GM12891 (cell line): Measurements from ENCODE around the gene BPNT1.
"Not testable (repeated sequence)": the region's sequence is repeated elsewhere in the genome, so short reads cannot be mapped to it uniquely, and the experiment has no call there.

ENCODE experiments used
- DNase-seq: peaks from one replicate; pipeline ENCODE4 v3.0.0; 2011; ENCODE audit warnings: low spot score; ENCODE audit not compliant: insufficient read length
- FAIRE-seq: peaks from 2 replicates; lab custom pipeline; 2011; peaks lifted over from hg19 to GRCh38; lab: Jason Lieb, UNC
- PAX5 ChIP-seq: IDR thresholded peaks from 2 replicates; pipeline ENCODE4 v1.6.1; 2011; ENCODE audit warnings: low read length, moderate library complexity, mild to moderate bottlenecking; ENCODE audit not compliant: insufficient read depth, severe bottlenecking
- POLR2A ChIP-seq: IDR thresholded peaks from 2 replicates; pipeline ENCODE4 v1.6.1; 2011; ENCODE audit warnings: low read depth, low read length, control low read depth
- POLR2AphosphoS5 ChIP-seq: IDR thresholded peaks from 2 replicates; pipeline ENCODE4 v1.6.1; 2011; ENCODE audit warnings: low read depth, low read length, control low read depth
- POU2F2 ChIP-seq: IDR thresholded peaks from 2 replicates; pipeline ENCODE4 v1.6.1; 2011; ENCODE audit warnings: low read depth, mild to moderate bottlenecking, control low read depth, low read length, moderate library complexity
- SPI1 ChIP-seq: IDR thresholded peaks from 2 replicates; pipeline ENCODE4 v1.6.1; 2011; ENCODE audit warnings: low read depth, low read length, control low read depth
- TAF1 ChIP-seq: IDR thresholded peaks from 2 replicates; pipeline ENCODE4 v1.6.1; 2011; ENCODE audit warnings: low read depth, low read length, control low read depth

Gene BPNT1

GRCh38 chr1:220045356-220046051 is 44.1 kb downstream of the BPNT1 start:
- FAIRE-seq (peak; percentile 9), DNase-seq (no peak)
- TF ChIP-seq POU2F2 (no peak), POLR2AphosphoS5 (no peak), POLR2A (no peak), PAX5 (no peak), TAF1 (no peak), SPI1 (no peak)

GRCh38 chr1:220044678-220045355 is 44.8 kb downstream of the BPNT1 start:
- no peak for DNase-seq
- FAIRE-seq = no peak

GRCh38 chr1:220043646-220044045 is 45.9 kb downstream of the BPNT1 start:
- FAIRE-seq = no peak
- DNase-seq = no peak
- TF ChIP-seq PAX5 (no peak), SPI1 (no peak), POU2F2 (no peak), TAF1 (no peak), POLR2A (no peak), POLR2AphosphoS5 (no peak)

More at GRCh38 chr1:220044678-220045355, 44.8 kb downstream of the BPNT1 start:
- TF ChIP-seq PAX5 (no peak), POLR2AphosphoS5 (no peak), POLR2A (no peak), SPI1 (no peak), POU2F2 (no peak), TAF1 (no peak)

- TF ChIP-seq TAF1 = no peak
- no peak for DNase-seq
- no peak for FAIRE-seq
These were observed 49.5 kb downstream of the BPNT1 start for GRCh38 chr1:220040028-220040596.

DNA sequence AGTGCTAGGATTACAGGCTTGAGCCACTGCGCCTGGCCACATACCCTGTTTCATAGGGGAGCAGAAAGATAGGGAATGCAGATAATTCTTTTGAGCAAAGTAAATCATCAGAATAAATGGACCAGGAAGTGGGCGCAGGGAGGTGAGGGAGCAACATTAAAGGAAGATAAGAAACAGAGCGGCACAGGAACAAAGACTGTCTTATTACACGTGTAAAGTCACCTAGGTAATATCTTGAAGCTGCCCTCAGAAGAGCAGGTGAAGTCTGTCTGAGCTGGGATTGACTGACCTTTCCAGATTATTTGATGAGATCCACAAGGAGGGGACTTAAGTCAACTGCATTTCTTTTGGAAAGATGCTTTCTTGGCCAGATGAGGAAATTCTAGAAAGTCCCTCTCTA is 50.9 kb downstream of the BPNT1 start:
- FAIRE-seq = no peak
- no peak for DNase-seq

DNA sequence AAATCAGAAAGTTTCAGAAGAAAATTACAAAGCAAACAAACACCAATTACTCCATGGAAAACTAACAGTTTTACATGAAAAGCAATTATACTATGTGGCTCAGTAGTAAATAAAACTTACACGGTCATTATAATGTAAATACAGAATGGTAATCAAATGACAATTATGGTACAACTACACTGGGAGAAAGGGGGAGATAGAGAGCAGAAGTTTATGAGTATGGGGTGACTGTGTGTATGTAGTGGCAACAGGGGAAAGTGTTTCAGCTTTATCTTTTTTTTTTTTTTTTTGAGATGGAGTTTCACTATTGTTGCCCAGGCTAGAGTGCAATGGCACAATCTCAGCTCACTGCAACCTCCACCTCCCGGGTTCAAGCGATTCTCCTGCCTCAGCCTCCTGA is 51.8 kb downstream of the BPNT1 start:
- DNase-seq, FAIRE-seq: not testable (repeated sequence)

More for the DNA sequence above, 50.9 kb downstream of the BPNT1 start:
- no peak for TF ChIP-seq POU2F2
- TF ChIP-seq TAF1 = no peak
- no peak for TF ChIP-seq SPI1
- no peak for TF ChIP-seq PAX5
- TF ChIP-seq POLR2A = no peak
- no peak for TF ChIP-seq POLR2AphosphoS5

GRCh38 chr1:220032911-220033310 is 56.7 kb downstream of the BPNT1 start:
- TF ChIP-seq TAF1 (no peak), POU2F2 (no peak), SPI1 (no peak), POLR2A (no peak), POLR2AphosphoS5 (no peak)
- no peak for FAIRE-seq

GRCh38 chr1:220031287-220031686 is 58.3 kb downstream of the BPNT1 start:
- TF ChIP-seq SPI1 = no peak
- TF ChIP-seq PAX5 = no peak
- no peak for TF ChIP-seq POLR2AphosphoS5
- no peak for TF ChIP-seq POU2F2
- TF ChIP-seq POLR2A = no peak
- no peak for TF ChIP-seq TAF1
- no peak for DNase-seq
- FAIRE-seq = no peak

More at GRCh38 chr1:220032911-220033310, 56.7 kb downstream of the BPNT1 start:
- DNase-seq = no peak

DNA sequence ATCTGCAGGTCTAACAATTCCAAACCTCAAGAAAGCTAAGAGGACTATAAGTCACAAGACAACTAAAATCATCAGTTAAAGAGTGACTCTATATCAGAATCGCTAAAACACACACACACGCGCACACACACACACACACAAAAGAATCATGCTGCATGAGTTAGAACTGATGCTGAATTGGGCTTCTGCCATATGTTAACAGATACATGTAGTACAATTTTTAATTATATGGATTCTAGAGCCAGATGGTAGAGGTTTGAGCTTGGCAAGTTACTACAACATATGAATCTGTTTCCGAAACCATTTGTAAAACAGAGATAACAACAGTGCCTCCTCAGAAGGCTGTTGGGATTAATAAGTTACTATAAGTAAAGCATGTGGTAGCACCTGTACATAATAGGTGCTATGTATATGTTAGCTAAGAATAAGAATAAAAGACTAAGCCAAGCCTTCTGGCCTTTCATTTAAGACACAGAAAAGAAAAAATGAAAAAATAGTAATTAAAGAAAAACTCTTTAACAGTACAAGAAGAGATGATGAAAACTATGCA is 61.2 kb downstream of the BPNT1 start:
- DNase-seq = no peak
- FAIRE-seq = no peak
- no peak for TF ChIP-seq SPI1
- no peak for TF ChIP-seq TAF1
- no peak for TF ChIP-seq POU2F2
- no peak for TF ChIP-seq POLR2A
- no peak for TF ChIP-seq POLR2AphosphoS5
- no peak for TF ChIP-seq PAX5

GRCh38 chr1:220019071-220019470 is 70.5 kb downstream of the BPNT1 start:
- DNase-seq = no peak
- TF ChIP-seq POU2F2 (no peak), PAX5 (no peak), TAF1 (no peak), SPI1 (no peak), POLR2AphosphoS5 (no peak), POLR2A (no peak)
- no peak for FAIRE-seq
